ENCODE measurements around the gene APMAP.

APMAP gene, protein sequence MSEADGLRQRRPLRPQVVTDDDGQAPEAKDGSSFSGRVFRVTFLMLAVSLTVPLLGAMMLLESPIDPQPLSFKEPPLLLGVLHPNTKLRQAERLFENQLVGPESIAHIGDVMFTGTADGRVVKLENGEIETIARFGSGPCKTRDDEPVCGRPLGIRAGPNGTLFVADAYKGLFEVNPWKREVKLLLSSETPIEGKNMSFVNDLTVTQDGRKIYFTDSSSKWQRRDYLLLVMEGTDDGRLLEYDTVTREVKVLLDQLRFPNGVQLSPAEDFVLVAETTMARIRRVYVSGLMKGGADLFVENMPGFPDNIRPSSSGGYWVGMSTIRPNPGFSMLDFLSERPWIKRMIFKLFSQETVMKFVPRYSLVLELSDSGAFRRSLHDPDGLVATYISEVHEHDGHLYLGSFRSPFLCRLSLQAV

DNA sequence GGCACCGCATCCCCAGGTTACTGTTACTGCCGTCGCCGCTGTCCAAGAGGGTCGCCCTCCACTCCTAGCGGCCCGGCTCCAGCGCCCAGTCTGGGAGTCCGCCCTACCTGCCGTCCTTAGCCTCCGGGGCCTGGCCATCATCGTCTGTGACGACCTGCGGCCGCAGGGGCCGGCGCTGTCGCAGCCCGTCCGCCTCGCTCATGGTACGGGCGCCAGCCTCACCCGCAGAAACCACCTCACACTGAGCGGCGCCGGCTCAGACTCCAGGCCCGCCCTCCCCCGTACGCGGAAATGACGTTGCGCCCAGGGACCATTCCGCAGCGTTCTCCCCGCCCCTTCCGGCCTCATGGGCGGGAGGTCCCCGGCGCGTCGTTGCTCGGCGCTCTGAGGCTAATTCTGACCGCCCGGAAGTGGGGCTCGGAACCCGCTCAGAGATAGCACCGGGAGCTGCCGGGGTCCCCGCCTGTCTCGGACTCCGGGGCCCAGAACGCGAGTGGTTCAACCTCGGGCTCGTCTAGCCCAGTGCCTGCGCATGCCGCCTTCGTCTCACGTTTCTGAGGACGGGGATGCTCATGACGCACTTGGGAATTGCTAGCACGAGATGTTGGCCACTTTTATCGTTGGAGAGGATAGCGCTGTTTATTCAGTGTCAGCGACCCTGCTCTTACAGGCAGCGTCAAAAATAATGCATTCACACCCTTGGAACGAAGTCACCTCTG, at the start of gene APMAP:
APMAP (minus strand) TSS at position 265 of the 719 bp plus-strand sequence; CDS start at position 202, 63 bp downstream.
- DNase-seq = peak; percentile 93

DNA sequence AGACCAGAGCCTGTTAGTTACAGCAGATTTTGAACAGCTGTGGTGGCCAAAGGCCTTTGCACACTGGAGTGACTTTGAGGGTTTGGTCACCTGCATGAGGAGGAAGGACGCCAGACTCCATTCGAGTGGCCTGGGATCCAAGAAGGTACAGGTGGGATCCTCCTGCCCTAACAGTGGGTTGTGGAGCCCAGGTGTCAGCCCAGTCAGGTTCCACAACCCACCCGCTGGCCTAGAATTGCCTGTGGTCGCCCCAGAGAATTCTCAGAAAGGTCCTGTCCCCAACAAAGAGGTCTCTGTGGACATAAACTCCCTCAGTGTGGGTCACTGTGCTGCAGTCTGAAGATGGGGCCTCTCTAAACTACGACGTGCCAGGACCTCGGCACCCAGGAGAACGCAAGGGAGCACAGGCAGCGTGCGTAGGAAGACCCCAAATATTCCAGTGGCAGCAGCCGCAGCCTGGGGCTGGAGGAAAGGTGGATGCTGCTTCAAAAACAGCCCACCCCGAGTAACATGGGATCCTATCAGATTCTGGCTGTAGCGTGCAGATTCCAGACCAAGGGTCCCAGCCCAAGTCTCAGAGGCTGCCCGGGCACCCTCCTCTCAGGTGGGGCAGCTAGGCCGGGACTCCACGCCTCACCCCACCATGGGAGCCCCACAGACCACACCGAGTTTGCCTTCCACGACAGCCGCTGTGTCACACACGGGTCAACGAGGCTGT, 49.4 kb upstream of the APMAP start:
- DNase-seq = no peak

DNA sequence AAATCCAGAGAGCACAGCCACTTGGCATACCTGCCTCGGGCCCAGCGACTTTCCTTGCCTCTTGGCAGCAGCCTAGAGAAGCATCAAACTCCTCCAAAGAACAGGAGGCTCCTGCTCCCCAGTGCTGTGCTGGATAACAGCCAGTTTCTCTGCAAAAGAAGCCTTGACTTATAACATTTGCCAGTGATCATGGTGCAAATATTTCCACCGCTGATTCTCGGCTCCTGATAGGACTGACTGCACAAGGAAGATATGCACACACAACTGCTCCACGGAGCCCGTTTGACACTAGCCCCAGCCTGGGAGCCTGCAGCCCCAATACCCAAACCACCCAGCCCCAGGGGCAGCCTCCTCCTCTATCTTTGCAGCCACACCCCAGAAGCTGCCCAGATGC, 47.9 kb upstream of the APMAP start:
- DNase-seq = no peak

DNA sequence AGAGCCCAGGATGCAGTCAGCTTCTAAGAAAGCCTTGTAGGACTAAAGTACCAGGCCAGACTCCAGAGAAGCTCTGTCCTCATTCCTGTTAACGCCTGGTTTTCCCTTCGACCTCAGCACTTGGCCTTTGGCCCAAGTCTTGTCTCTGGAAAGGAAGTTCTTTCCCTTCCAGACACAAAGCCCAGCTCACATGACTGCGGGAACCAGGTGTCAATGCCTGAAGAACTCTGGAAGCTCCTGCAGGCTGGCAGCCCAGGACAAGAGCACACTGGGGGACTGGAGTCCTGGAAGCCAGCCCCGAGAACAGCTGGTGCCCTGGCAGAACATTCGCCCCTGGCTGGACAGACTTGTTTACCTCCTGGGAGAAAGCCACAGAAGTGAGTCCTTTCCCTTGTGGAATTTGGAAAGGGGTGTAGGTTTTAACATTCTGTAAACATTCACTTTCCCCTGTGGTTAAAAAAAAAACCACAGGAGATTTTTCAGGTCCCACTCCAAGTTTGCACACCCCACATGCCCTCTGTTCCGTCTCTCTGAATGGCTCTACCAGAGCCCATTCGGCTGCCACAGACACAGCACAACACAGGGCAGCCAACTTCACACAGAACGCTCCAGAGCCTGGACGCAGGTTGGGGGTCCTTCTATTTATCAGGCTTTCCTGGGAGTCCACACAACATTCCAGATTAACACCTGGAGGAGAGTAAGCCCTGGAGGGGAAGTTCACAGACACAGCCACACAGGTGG, 47.3 kb upstream of the APMAP start:
- no peak for DNase-seq

DNA sequence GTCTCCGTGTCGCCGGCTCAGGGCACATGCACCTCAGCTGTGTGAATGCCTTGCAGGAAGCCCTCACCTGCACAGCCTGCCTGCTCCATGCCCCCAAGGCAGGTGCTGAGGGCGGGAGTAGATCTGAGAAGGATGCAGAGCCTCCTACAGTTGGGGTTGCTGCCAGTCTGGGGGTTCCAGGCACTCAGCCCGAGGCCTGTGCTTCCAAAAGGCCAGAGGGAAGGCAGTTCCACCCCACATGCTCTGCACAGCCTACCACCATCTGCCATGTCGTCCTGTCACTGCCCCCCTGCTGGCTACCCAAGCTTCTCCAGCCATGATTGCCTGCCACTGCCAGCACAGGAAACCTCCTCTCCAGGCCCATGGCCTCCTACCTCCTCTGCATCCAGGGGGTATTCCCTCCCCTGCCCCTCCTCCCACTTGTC, 46.1 kb upstream of the APMAP start:
- no peak for DNase-seq

DNA sequence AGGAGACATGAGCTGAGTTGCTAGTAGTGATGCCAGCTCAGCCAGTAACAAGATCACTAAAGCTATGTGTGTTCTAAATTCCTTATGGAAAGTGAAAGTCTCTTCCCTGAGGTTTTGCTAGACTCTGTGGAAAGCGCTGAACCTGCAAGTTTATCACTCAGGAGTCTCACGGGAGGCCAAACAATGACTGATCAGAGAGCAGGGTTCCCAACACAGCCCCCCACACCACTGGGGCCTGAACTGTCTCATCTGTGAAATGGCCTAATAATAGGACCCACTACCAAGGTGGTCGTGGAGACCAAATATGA, 45.5 kb upstream of the APMAP start:
- DNase-seq = no peak

DNA sequence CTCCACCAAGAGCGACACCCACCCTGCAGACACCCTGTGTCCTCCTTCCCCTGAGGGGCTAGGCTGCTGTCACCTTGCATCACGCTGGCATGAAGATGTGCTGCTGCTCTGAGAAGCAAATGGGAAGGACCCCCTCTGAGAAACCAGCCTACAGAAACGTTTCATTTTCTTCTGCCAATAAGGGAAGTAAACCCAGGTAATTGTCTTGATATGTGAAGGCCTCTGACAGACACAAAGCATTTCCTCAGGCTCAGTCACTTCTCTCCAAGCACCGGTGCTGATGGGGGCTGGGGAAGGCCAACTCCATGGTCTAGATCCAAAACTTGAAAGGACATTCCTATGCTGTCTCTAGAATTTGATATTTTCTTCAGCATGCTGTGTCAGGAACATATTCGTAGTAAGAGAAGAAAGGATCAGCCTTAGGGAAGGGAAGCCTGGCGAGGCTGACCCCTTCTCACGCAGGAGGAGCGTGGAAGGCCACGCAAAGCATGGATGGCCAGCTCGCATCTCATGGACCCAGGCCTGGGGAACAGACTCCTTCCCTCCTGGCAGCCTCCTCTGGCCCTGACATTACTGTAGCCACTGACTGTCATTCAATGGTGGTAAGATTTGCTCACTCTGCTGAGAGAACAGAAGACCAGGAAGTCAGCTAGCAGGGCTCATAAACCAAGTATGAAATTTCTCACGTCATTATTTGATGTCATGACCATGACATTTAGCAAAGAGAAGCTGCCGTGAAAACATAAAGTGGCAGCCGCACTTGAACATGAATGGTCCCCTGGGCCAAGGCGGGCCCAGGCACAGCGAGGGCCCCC, 44.9 kb upstream of the APMAP start:
- no peak for DNase-seq

DNA sequence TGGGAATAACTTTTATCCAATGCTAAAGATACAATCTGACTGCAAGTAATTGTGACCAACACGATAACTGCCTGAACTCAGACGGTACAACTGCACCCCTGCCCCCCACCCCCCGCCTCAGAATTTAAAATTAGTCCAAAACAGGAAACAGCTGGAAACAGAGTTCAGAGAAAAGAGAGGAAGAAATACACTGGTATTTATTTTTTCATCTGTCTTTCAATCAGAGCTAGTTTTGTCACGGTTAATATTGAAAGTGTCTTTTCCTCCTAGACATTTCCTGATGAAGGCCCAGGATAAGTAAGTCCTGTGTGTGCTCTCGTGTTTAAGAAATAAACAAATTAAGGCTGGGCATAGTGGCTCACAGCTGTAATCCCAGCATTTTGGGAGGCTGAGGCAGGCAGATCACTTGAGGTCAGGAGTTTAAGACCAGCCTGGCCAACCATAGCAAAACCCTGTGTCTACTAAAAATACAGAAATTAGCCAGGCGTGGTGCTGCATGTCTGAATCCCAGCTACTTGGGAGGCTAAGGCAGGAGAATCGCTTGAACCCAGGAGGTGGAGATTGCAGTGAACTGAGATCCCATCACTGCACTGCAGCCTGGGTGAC, 43.9 kb upstream of the APMAP start:
- DNase-seq = no peak

DNA sequence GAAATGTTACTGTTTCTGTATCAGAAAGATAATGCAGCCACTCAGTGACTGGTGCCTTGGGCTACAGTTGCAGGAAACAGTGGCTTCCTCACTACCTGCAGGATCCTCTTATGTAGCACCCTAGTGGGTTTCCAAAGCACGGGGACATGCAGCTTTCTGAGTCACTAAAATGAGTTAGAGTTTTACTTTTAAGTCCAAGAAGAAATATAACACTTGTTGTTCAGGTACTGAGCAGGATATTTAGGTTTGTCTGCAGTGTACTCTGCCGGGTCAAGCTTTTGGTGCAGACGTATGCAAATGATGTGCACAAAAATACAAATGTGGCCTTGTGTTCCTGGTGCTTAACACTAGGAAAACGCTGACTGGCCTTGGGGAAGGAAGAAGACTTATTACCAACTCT, 43.4 kb upstream of the APMAP start:
- DNase-seq = peak; percentile 24

DNA sequence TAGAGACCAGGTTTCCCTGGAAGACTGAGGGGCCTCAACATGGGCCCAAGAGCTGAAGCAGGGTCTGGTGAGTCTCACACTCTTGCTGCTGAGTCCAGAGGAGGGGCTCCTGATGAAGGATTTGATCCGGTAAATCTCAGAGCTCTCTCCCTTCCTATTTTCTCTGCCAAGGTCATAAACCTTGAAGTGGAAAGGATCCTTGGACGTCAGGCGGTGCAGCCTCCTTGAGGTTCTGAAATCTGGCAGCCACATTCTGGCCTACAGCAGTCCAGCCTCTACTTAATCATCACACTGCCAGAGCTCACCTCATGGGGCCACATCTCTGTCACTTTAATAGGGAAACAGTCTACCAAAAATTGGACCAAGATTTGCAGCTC, 41.4 kb upstream of the APMAP start:
- DNase-seq = no peak

DNA sequence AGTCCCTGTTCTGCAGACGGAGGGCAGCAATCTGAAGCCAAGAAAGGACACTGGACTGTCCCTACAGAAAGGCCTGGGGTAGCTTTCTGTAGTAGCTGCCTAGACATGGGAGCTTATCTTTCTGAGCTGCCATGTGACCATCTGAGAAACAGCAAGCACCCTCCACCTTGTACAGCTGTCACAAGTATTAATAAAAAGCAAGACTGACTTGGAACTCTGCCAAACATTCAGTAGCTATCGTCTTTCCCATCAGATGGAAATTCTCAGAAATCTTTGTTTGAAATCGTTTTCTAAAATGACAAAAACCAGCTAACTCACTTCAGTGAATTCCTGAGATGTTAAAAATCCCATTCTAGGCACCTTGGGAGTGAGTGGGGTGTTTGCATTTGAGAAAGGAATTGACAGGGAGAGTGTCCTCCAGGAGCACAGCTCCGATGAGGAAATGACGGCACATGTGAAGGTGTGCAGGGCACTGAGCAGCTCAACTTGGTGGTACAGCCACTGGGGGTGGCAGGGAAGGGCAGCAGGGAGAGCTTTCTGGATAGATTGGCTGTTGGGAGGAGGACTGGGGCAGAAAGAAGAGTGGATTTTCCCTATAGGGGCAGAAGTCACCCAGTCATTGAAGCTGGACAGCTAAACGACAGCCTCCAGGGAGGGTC, 40.8 kb upstream of the APMAP start:
- no peak for DNase-seq

DNA sequence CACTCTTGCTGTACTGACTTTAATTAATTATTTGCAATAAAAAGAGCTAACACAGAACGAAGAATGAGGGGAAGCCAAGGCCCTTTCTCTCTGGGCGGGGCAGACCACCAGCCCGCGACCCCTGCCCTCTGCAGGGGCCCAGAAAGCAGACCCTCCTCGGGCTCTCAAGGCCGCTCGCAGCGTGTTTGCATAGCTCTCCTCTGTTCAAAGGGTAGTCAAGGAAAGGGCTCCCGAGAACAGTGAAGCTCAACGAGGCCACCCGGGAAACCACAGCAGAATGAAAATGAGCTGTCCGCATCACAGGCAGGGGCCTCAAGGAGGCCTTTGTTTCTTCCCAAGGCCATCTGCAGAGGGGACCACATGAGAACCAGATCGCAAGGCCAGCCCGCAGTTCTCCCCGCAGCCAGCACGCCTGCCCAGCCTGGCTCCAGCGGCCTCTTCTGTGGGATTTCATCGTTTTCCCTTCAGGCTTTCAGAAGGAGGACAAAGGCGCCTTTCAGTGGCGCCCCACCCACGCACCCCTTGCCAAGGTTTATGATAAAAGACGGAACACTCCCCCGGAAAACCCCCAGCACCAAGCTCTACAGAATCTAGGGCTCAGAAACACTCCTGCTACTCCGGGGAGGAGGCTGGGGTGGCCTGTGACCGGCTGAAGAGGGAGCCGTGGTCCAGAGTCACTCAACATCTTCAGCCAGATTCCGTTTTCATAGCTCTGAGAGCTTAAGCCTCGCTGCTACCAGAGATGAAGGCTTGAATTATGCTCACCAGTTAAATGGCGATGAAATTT, 40.1 kb upstream of the APMAP start:
- no peak for DNase-seq

DNA sequence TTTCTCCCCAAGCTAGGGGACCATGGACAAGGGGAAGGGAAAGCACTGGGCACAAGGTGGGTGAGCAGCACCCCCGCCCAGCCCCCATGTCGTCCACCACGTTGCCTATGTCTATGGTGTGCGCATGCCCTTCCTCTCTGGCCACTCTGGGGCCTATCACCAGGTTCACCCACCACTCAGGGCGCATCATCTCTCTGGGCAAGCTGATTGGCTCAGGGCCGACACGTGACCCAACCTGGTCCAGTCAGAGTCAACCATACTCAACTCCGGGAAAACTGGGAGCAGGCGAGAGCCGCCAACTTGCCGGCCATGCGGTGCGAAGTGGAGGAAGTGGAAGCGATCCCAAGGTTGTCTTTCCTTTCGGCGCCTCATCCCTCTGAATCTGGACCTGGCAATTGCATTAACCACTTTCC, 39.5 kb upstream of the APMAP start:
- no peak for DNase-seq

DNA sequence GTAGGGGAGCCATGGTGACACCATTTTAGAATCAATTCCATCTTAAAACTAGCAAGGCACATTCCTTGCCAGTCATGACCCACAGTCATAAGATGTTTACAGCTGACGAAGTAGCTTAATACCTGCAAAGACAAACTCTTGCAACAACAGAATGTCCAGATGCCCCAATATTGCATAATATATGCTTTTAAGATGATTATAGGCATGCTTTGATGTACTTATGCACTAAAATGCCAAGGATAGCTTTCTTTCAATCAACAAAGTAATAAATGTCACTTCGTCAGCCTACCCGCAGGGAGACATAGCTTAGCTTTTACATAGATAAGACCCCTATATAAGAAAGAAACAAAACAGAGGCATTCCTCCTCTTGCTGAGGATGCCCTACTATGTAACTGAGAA, 38.7 kb upstream of the APMAP start:
- no peak for DNase-seq

DNA sequence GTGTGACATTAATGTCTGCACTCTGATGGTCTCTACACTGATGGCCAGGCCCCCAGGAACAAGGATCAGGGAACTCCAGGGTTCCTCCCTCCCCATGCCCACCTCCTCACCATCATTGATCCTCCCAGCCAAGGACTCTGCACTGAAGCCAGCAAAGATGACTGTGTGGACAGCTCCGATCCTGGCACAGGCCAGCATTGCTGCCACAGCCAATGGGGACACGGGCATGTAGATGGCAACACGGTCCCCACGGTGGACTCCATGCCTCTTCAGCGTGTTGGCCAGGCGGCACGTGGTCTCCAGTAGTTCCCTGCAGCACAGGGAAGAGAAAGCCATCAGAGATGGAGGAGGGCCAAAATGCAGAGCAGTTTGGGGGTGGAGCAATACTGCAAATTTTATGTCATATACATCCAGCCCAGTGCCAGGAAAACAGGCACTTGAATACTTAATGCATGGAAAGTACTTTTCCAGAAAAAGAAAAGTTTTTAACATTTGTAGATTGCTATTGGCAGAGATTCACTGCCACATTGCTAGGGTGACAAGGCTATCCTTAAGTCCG, 38.2 kb upstream of the APMAP start:
- DNase-seq = no peak

DNA sequence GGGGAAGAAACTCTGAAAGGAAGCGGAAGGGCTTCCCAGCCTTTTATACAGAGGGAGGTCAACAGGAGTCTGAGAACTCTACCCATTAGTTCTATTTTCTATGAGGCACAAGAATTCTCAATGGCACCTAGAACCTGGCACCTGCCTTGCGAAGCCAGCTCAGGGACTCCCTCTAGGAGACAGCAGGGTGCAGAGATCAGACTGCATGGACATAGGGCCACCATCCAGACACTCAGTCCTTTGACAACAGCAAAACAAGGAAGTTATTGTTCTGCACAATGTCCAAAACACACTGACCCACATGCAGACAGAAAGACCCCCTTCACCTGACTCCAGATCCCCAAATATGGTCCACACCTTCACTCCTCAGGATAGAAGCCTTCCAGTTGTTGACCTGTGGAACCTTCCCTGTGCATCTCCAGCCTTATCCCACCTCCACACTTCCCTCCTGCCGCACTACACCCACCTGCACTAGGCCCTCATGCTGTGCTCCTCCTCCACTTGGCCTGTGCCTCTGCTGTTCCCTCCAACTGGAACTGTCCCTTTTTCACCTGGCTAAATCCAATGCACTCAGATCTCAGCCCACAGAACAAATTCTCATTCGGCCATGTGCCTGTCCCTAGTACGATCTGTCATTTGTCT, 37.6 kb upstream of the APMAP start:
- no peak for DNase-seq

DNA sequence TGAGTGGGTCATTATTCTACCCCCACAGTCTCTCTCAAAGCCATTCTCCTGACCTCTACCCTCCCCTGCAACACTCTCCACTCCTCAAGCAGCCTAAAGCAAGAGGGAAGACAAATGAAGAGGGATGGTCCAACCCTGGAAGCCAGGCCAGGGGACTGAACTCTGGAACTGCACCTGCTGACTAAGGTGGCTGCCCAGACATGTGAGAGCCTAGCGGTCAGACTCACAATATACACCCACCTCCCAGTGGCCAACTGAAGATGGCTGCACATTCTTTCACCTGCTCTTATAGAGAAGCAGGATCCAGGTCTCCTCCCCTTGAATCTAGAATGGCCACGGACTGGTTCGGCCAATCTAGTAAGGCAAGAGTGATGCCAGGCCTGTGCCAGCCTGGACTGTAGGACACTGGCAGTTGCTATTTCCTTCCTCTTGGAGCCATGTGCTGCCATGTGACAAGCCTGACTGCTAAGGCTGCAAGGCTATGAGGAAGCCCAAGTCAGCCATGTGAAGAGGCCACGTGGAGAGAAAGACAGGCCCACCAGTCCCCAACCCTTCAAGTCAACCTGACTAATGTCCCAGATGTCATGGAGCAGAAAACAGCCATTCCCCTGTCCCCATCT, 33.5 kb upstream of the APMAP start:
- no peak for DNase-seq

DNA sequence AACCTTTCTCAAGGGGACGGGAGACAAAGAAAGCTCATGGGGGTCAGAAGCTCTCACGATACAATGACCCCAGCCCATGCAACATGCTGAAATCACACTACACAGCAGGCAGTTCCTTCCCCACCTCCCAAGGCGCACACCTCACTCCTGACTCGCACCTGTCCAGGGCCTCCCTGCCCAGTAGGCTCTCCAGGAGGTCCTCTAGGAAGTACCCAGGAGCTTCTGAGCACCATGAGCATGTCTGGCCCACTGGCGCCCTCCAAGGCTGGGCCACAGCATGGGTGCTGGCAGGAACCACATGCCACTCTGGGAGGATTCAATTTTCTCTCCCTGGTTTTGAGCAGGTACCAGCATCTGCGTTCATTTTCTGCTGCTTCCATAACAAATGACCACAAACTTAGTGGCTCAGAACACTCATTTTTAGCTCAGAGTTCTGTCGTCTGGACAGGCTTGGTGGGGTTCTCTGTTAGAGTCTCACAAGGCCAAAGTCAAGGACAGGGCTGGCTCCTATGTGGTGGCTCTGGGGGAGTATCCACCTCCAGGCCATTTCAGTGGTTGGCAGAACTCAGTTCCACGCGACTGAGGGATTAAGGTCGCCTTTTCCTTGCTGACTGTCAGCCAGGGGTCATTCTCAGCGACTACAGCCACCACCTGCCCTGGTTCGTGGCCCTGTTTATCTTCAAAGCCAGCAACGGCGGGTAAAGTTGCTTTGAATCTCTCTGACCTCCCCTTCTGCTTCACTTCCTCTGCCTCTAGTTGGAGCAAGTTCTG, 32.7 kb upstream of the APMAP start:
- no peak for DNase-seq

Data from CD4-positive, alpha-beta T cell treated with Interleukin-4 for 4 hours (primary cell).